PC-9 (cell line): ENCODE data around the gene KLK14. TPM values are rescaled to one million over a fixed set of nuclear protein-coding genes. Genes with fewer than 3 reads are reported as not detected.

Experiments
- BruUV-seq: library from RNA; stranded (reverse); fragments of 400-500 nt; replicated peaks from 2 replicates; lab custom pipeline; 2021; lab: Mats Ljungman, UMichigan
- CTCF ChIA-PET: fragments of 300-600 bp; sonication (Branson Sonifier 250); formaldehyde crosslinking; loops from one replicate; lab custom pipeline; 2022; ENCODE audit warnings: antibody characterized with exemption; lab: Charles Lee
- POLR2A ChIA-PET: fragments of 300-600 bp; sonication (Branson Sonifier 250); formaldehyde crosslinking; loops from one replicate; lab custom pipeline; 2022; ENCODE audit warnings: antibody characterized with exemption; ENCODE audit not compliant: unreplicated experiment; lab: Charles Lee
- DNase-seq, 2 experiments: peaks; one replicate each; pipeline versions ENCODE4 v3.0.0 to v3.0.0-alpha.2; 2015 to 2022; ENCODE audit warnings: mixed read lengths in 1 of 2
- H2AFZ ChIP-seq: fragments of 200-600 bp; sonication (generic); 2 replicates; pipeline ENCODE4 v1.8.1; 2017; ENCODE audit warnings: antibody characterized with exemption
- H3F3A ChIP-seq: fragments of 200-600 bp; sonication (generic); 2 replicates; pipeline ENCODE4 v1.8.1; 2017; ENCODE audit warnings: antibody characterized with exemption, mild to moderate bottlenecking, low read depth; ENCODE audit not compliant: insufficient read depth
- H3K27ac ChIP-seq: fragments of 200-600 bp; sonication (generic); 2 replicates; pipeline ENCODE4 v1.6.1; 2016; ENCODE audit warnings: mixed run types
- H3K27me3 ChIP-seq: fragments of 200-600 bp; sonication (generic); 2 replicates; pipeline ENCODE4 v1.6.1; 2016; ENCODE audit warnings: low read depth, mixed run types; ENCODE audit not compliant: insufficient read depth
- H3K36me3 ChIP-seq: fragments of 200-600 bp; sonication (generic); 2 replicates; pipeline ENCODE4 v1.6.1; 2016; ENCODE audit warnings: low read depth, mixed run types
- H3K4me1 ChIP-seq: fragments of 200-600 bp; sonication (generic); replicated peaks from 2 replicates; pipeline ENCODE4 v1.6.1; 2016; ENCODE audit warnings: mixed run types; ENCODE audit not compliant: insufficient read depth
- H3K4me2 ChIP-seq: fragments of 200-600 bp; sonication (generic); 2 replicates; pipeline ENCODE4 v1.6.1; 2017; ENCODE audit warnings: mixed run types
- H3K4me3 ChIP-seq: fragments of 200-600 bp; sonication (generic); 2 replicates; pipeline ENCODE4 v1.6.1; 2016; ENCODE audit warnings: mixed run types
- H3K79me2 ChIP-seq: fragments of 200-600 bp; sonication (generic); 2 replicates; pipeline ENCODE4 v1.6.1; 2017; ENCODE audit warnings: low read depth, mixed run types
- H3K9me2 ChIP-seq: fragments of 200-600 bp; sonication (generic); 2 replicates; pipeline ENCODE4 v1.8.1; 2017; ENCODE audit warnings: mild to moderate bottlenecking; ENCODE audit not compliant: insufficient read depth
- H3K9me3 ChIP-seq: fragments of 200-600 bp; sonication (generic); 2 replicates; pipeline ENCODE4 v1.8.1; 2016; ENCODE audit warnings: low read depth; ENCODE audit not compliant: insufficient read depth
- H4K20me1 ChIP-seq: fragments of 200-600 bp; sonication (generic); 2 replicates; pipeline ENCODE4 v1.8.1; 2017; ENCODE audit not compliant: insufficient read depth
- EZH2 ChIP-seq: fragments of 200-600 bp; sonication (generic); IDR thresholded peaks from 2 replicates; pipeline ENCODE4 v1.8.0; 2017; ENCODE audit warnings: antibody characterized with exemption, low read depth
- intact Hi-C: fragments of 100-400 bp; cut with micrococcal nuclease; formaldehyde crosslinking; loops from one replicate; pipeline ENCODE4 v1.10.0; 2022; ENCODE audit not compliant: unreplicated experiment
- total RNA-seq: library from RNA; stranded (reverse); gene quantifications from 2 replicates; pipeline ENCODE4 v1.2.3, GENCODE V29; 2021
- TF ChIP-seq, protein P1 (sequence below): fragments of 200-600 bp; sonication (generic); conservative IDR thresholded peaks from 2 replicates; pipeline ENCODE4 v1.6.1; 2017; ENCODE audit warnings: mixed run types, antibody characterized with exemption, mild to moderate bottlenecking, moderate library complexity

The KLK14 gene
- total RNA-seq, 1 experiment from 2014 or later, result 0.57 TPM

- Histone ChIP-seq H3K27me3 (peaks cover 97% of the 10 kb centered on the region), H2AFZ (no peak overlapping the region), H3K79me2 (no peaks in the 10 kb centered on the region), H3K4me2 (no peak overlapping the region), H3K27ac (no peak overlapping the region), H3K9me3 (no peaks in the 10 kb centered on the region), H3K4me3 (no peak overlapping the region), H4K20me1 (no peaks in the 10 kb centered on the region), H3K4me1 (0 out of 2 replicates have a peak, but pooled peaks cover 9% of the 10 kb centered on the region), H3K9me2 (no peaks in the 10 kb centered on the region), H3K36me3 (no peaks in the 10 kb centered on the region), H3F3A (peaks cover 4% of the 10 kb centered on the region; the same call in 1 of the 2 replicates)
- ChIA-PET POLR2A (no interaction called here), CTCF (no interaction called here)
- no TSS peak for BruUV-seq
- TF ChIP-seq EZH2, result no peak
- TF ChIP-seq, protein P1, sequence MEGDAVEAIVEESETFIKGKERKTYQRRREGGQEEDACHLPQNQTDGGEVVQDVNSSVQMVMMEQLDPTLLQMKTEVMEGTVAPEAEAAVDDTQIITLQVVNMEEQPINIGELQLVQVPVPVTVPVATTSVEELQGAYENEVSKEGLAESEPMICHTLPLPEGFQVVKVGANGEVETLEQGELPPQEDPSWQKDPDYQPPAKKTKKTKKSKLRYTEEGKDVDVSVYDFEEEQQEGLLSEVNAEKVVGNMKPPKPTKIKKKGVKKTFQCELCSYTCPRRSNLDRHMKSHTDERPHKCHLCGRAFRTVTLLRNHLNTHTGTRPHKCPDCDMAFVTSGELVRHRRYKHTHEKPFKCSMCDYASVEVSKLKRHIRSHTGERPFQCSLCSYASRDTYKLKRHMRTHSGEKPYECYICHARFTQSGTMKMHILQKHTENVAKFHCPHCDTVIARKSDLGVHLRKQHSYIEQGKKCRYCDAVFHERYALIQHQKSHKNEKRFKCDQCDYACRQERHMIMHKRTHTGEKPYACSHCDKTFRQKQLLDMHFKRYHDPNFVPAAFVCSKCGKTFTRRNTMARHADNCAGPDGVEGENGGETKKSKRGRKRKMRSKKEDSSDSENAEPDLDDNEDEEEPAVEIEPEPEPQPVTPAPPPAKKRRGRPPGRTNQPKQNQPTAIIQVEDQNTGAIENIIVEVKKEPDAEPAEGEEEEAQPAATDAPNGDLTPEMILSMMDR, result no peak
- no peak for DNase-seq
- intact Hi-C loops, result no loop called here
Measured at GRCh38 chr19:51125421-51126075, 42.9 kb upstream of the KLK14 start.

DNA sequence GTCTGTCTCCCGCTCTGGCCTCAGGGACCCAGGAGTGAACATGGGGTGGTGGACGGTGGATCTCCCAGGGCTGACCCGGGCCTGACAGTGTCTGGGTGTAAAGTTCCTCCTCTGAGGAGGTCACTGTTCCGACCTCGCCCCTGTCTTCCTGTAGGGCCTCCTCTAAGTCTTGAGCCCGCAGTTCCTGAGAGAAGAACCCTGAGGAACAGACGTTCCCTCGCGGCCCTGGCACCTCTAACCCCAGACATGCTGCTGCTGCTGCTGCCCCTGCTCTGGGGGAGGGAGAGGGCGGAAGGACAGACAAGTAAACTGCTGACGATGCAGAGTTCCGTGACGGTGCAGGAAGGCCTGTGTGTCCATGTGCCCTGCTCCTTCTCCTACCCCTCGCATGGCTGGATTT lies 42.0 kb upstream of the KLK14 start, which contains the start of gene SIGLEC9:
Gene SIGLEC9 (plus strand): TSS at position 178 of the 400 bp plus-strand sequence. CDS start 69 bp downstream, at position 247.
- CTCF ChIA-PET, result no interaction called here
- Histone ChIP-seq H3K4me3 (no peak within 1 kb of the TSS), H3K79me2 (no peaks in the 10 kb centered on the region), H3K9me3 (no peaks in the 10 kb centered on the region), H2AFZ (no peak within 1 kb of the TSS), H3F3A (peaks cover 4% of the 10 kb centered on the region; the same call in 1 of the 2 replicates), H3K27ac (no peak within 1 kb of the TSS), H3K4me2 (no peak within 1 kb of the TSS), H3K36me3 (no peaks in the 10 kb centered on the region), H3K9me2 (no peaks in the 10 kb centered on the region), H4K20me1 (no peaks in the 10 kb centered on the region), H3K4me1 (0 out of 2 replicates have a peak, but pooled peaks cover 9% of the 10 kb centered on the region), H3K27me3 (peaks cover 97% of the 10 kb centered on the region)
- intact Hi-C loops, result no loop called here
- no peak for DNase-seq
- POLR2A ChIA-PET, result no interaction called here
- no TSS peak for BruUV-seq
- TF ChIP-seq, protein P1, result no peak
- TF ChIP-seq EZH2, result no peak

GRCh38 chr19:51124216-51124615 lies 41.5 kb upstream of the KLK14 start:
- H2AFZ ChIP-seq, result no peak overlapping the region
- ChIA-PET CTCF (no interaction called here), POLR2A (no interaction called here)
- peaks cover 97% of the 10 kb centered on the region for H3K27me3 ChIP-seq
- no TSS peak for BruUV-seq
- H3K4me2 ChIP-seq, result no peak overlapping the region
- DNase-seq, result no peak
- H3K79me2 ChIP-seq, result no peaks in the 10 kb centered on the region
- intact Hi-C loops, result no loop called here
- no peaks in the 10 kb centered on the region for H3K36me3 ChIP-seq
- H3K4me3 ChIP-seq, result no peak overlapping the region
- H3K27ac ChIP-seq, result no peak overlapping the region
- no peak for TF ChIP-seq EZH2
- TF ChIP-seq, protein P1, result no peak
- H3K9me3 ChIP-seq, result no peaks in the 10 kb centered on the region
- 0 out of 2 replicates have a peak, but pooled peaks cover 7% of the 10 kb centered on the region for H3K4me1 ChIP-seq
- H4K20me1 ChIP-seq, result no peaks in the 10 kb centered on the region
- H3F3A ChIP-seq, result peaks cover 4% of the 10 kb centered on the region; the same call in 1 of the 2 replicates
- H3K9me2 ChIP-seq, result no peaks in the 10 kb centered on the region
